K562 (cell line): ENCODE measurements around the gene ZKSCAN8. TPM values are rescaled to one million over a fixed set of nuclear protein-coding genes. Genes with fewer than 3 reads are reported as not detected.
A peak's percentile ranks its signal among the peaks of the same experiment; 100 is the strongest.

ENCODE experiments used
- ATAC-seq: fragments of 200-7000 bp; cut with Tn5 transposase; 3 replicates; pipeline ENCODE4 v1.9.1; 2020; ENCODE audit warnings: moderate library complexity
- BruUV-seq: library from RNA; stranded (reverse); fragments of 400-500 nt; replicated peaks from 2 replicates; lab custom pipeline; 2021; lab: Mats Ljungman, UMichigan
- CTCF ChIA-PET: fragments of 300-600 bp; formaldehyde crosslinking; extraction: SDS; loops from one replicate; lab custom pipeline; 2021; ENCODE audit warnings: low intra/inter-chr PET ratio; lab: Yijun Ruan, JAX
- POLR2A ChIA-PET: fragments of 300-600, 350-650 bp; sonication (Branson Sonifier 250); formaldehyde crosslinking; extraction: SDS; loops from one replicate; lab custom pipeline; 2021; ENCODE audit warnings: antibody characterized with exemption, inconsistent platforms; lab: Yijun Ruan, JAX
- DNase-seq, 4 experiments: peaks; one replicate each; pipeline versions ENCODE4 v3.0.0 to v3.0.0-alpha.2; 2011 to 2018; ENCODE audit warnings: low spot score in 3 of 4, mixed read lengths in 3 of 4; ENCODE audit errors: extremely low read depth in 1 of 4
- FAIRE-seq: peaks from 2 replicates; lab custom pipeline; 2011; peaks lifted over from hg19 to GRCh38; lab: Jason Lieb, UNC
- H2AFZ ChIP-seq: 2 replicates; pipeline ENCODE4 v1.6.0; 2011; ENCODE audit warnings: low read depth, low read length, control low read depth, inconsistent platforms
- H3K27ac ChIP-seq: fragments of 200-600 bp; 3 replicates; pipeline ENCODE4 v1.8.0; 2011; ENCODE audit warnings: low read depth, mild to moderate bottlenecking, control low read depth, inconsistent platforms, low read length, moderate library complexity, mixed read lengths; ENCODE audit errors: extremely low read depth
- H3K27me3 ChIP-seq, 2 experiments: fragments of 300-600 bp in 1 of 2; 2 replicates in 1 of 2; 3 replicates in 1 of 2; pipeline versions ENCODE4 v1.6.0 to v1.8.0; 2011; ENCODE audit warnings: inconsistent platforms in 2 of 2, low read length in 2 of 2, mild to moderate bottlenecking in 1 of 2, mixed read lengths in 1 of 2, moderate library complexity in 1 of 2; ENCODE audit not compliant: control insufficient read depth in 2 of 2, insufficient read depth in 2 of 2
- H3K36me3 ChIP-seq: fragments of 300-600 bp; 3 replicates; pipeline ENCODE4 v1.8.0; 2011; ENCODE audit warnings: mild to moderate bottlenecking, low read length, inconsistent platforms; ENCODE audit not compliant: control insufficient read depth, insufficient read depth
- H3K4me1 ChIP-seq, 2 experiments: fragments of 200-600 bp in 1 of 2; replicated peaks in 1 of 2; 2 replicates in 1 of 2; 3 replicates in 1 of 2; pipeline versions ENCODE4 v1.5.1 to v1.8.0; 2011; ENCODE audit warnings: inconsistent platforms in 2 of 2, low read length in 2 of 2, mild to moderate bottlenecking in 1 of 2, mixed read lengths in 1 of 2, moderate library complexity in 1 of 2; ENCODE audit not compliant: control insufficient read depth in 2 of 2, insufficient read depth in 2 of 2
- H3K4me2 ChIP-seq: 2 replicates; pipeline ENCODE4 v1.6.1; 2011; ENCODE audit warnings: low read length, control low read depth, inconsistent platforms, mixed read lengths; ENCODE audit not compliant: insufficient read depth
- H3K4me3 ChIP-seq: fragments of 200-600 bp; sonication (generic), shearing (Covaris generic); 2 replicates; pipeline ENCODE4 v1.5.1; 2016; ENCODE audit warnings: control low read depth, inconsistent platforms
- H3K79me2 ChIP-seq: fragments of 200-600 bp; 3 replicates; pipeline ENCODE4 v1.8.0; 2011; ENCODE audit warnings: low read length, inconsistent platforms; ENCODE audit not compliant: control insufficient read depth, insufficient read depth
- H3K9ac ChIP-seq, 2 experiments: 2 replicates each; pipeline versions ENCODE4 v1.6.0 to v1.6.1; 2011; ENCODE audit warnings: low read depth in 2 of 2, low read length in 2 of 2, control low read depth in 1 of 2, inconsistent platforms in 1 of 2, mild to moderate bottlenecking in 1 of 2, mixed read lengths in 1 of 2; ENCODE audit not compliant: insufficient read depth in 1 of 2
- H3K9me1 ChIP-seq: one replicate; pipeline ENCODE4 v1.6.0; 2011; ENCODE audit warnings: inconsistent platforms, mild to moderate bottlenecking, low read length, moderate library complexity; ENCODE audit not compliant: control insufficient read depth, insufficient read depth
- H3K9me3 ChIP-seq: replicated peaks from 2 replicates; pipeline ENCODE4 v1.5.1; 2011; ENCODE audit warnings: low read depth, low read length, inconsistent platforms; ENCODE audit not compliant: control insufficient read depth, insufficient read depth
- H4K20me1 ChIP-seq: replicated peaks from 2 replicates; pipeline ENCODE4 v1.6.1; 2011; ENCODE audit warnings: low read length, inconsistent platforms, mixed read lengths; ENCODE audit not compliant: control insufficient read depth, insufficient read depth
- ARID1B ChIP-seq: fragments of 450-650 bp; IDR thresholded peaks from 2 replicates; pipeline ENCODE4 v1.6.1; 2016; ENCODE audit warnings: antibody characterized with exemption, mild to moderate bottlenecking, inconsistent platforms
- GABPA ChIP-seq: fragments of 200-800 bp; sonication (Bioruptor generic); conservative IDR thresholded peaks from 2 replicates; pipeline ENCODE4 v1.6.1; 2016; ENCODE audit warnings: low read depth, missing genetic modification characterization, missing compliant biosample characterization
- GABPB1 ChIP-seq: sonication (generic); formaldehyde crosslinking; IDR thresholded peaks from 2 replicates; pipeline ENCODE4 v1.8.0; 2022; ENCODE audit warnings: mild to moderate bottlenecking, missing genetic modification reagents
- PHF8 ChIP-seq: fragments of 200-600 bp; sonication (generic); IDR thresholded peaks from 2 replicates; pipeline ENCODE4 v1.6.1; 2012; ENCODE audit warnings: mixed run types, mild to moderate bottlenecking, inconsistent platforms, low read length, moderate library complexity, borderline replicate concordance
- PKNOX1 ChIP-seq: fragments of 450-650 bp; IDR thresholded peaks from 2 replicates; pipeline ENCODE4 v1.6.1; 2016
- POLR2G ChIP-seq: fragments of 200-400 bp; formaldehyde crosslinking; IDR thresholded peaks from 2 replicates; pipeline ENCODE4 v1.6.1; 2017; ENCODE audit warnings: low read depth, mild to moderate bottlenecking, antibody characterized with exemption, low read length, moderate library complexity
- WGBS: fragments of 100-300 bp; shearing (Covaris generic); methylation state at CpG from one replicate; pipeline ENCODE4 v1.1.6; 2016; ENCODE audit warnings: low coverage, mixed read lengths; ENCODE audit not compliant: insufficient coverage; ENCODE audit errors: missing lambda C conversion rate; 5-methylcytosine and 5-hydroxymethylcytosine counted together
- in situ Hi-C: fragments of 300-500 bp; cut with MboI; formaldehyde crosslinking; loops from 4 replicates; pipeline ENCODE4 v1.15.0; 2018; ENCODE audit warnings: inconsistent platforms, mixed read lengths
- intact Hi-C: fragments of 100-400 bp; cut with micrococcal nuclease; formaldehyde crosslinking; loops from 2 replicates; pipeline ENCODE4 v1.14.2; 2022
- polyA plus RNA-seq, 8 experiments: library from polyadenylated mRNA; depleted of rRNA in 4 of 8; stranded (reverse) in 5 of 8; unstranded in 3 of 8; fragments of >200 nt; fragmentation: Nextera tagmentation in 2 of 8; fragmentation: Illumina TruSeq in 1 of 8; extraction: Ambion mirVana in 2 of 8; extraction: Trizol in 1 of 8; gene quantifications; 2 replicates each; pipeline versions ENCODE4 v1.2.1 to v1.2.3, GENCODE V29; 2011 to 2014; ENCODE audit warnings: inconsistent platforms in 1 of 8, missing spikeins in 1 of 8
- total RNA-seq, 7 experiments: library from RNA; depleted of rRNA in 6 of 7; stranded (reverse); fragments of >200 nt in 6 of 7; fragmentation: Illumina TruSeq in 2 of 7; extraction: Trizol in 2 of 7; gene quantifications; 2 replicates each; pipeline versions ENCODE4 v1.2.1 to v1.2.3, GENCODE V29; 2011 to 2021; ENCODE audit warnings: low replicate concordance in 1 of 7
- TF ChIP-seq, protein P1 (sequence below), 3 experiments: fragments of 200-800 bp in 1 of 3; fragments of 250-450 bp in 1 of 3; fragments of 450-650 bp in 1 of 3; sonication (Bioruptor Pico) in 1 of 3; sonication (Bioruptor generic) in 1 of 3; formaldehyde crosslinking in 1 of 3; IDR thresholded peaks; 2 replicates each; pipeline versions ENCODE4 v1.6.1 to v1.8.0; 2016 to 2022; ENCODE audit warnings: mild to moderate bottlenecking in 2 of 3, missing genetic modification characterization in 2 of 3, missing compliant biosample characterization in 1 of 3, moderate library complexity in 1 of 3

The ZKSCAN8 gene
- total and polyA plus RNA-seq, 9 of the 15 experiments (the other 6 are each of a cell fraction or from before 2014, with no cell fraction given), result 3.3 to 37.7 (median 21.7) TPM

DNA sequence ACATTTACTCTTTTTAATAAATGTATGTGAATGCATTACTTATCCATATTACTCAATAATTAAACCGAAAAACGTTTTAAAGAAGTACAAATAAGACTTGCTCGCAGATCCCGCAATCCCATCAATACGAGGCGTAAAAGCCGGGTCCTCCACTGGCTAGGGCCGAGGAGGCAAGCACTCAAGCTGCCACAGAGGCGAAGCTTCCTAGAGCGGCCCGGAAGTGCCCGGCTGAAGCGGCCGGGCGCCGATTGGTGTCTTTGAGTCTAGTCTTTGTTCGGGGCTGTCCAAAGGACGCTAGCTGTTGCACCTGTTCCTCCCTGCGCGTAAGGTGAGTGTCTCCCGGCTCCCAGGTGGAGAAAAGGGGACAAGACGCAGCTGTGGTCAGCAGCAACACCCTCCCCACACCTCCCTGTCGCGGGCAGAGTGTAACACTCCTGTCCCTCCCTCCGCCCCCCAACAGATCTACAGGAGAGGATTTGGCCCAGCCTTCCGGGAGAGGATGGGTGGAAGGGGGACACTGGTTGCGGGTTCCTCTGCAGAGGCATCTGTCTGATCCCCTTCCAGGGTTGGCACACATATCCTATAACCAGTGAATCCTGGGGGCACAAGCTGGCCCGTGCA lies 17.2 kb upstream of the ZKSCAN8 start, which contains the start of gene ZSCAN16:
TSS of gene ZSCAN16 (plus strand) at position 260 of the 621 bp plus-strand sequence. CDS start 835 bp downstream, outside the sequence.
- H3K36me3 ChIP-seq, result peaks cover 95% of the 10 kb centered on the region

More for the DNA sequence above, 17.2 kb upstream of the ZKSCAN8 start, which contains the start of gene ZSCAN16:
- H3K9me1 ChIP-seq, result no peaks in the 10 kb centered on the region
- peaks cover 0 to 4% of the 10 kb centered on the region in 2 experiments; a peak in 3 of 5 replicates for H3K4me1 ChIP-seq
- peak within 1 kb of the TSS in 1 of 2 experiments; percentile 12; a peak in 1 of 4 replicates for H3K9ac ChIP-seq
- CTCF ChIA-PET, result no interaction called here
- no TSS peak for BruUV-seq
- peak; percentile 63 for TF ChIP-seq GABPA (tag)
- peak; percentile 27; the same call in 1 of the 2 replicates for TF ChIP-seq POLR2G
- peak; percentile 58; the same call in 1 of the 2 replicates for TF ChIP-seq GABPB1 (CRISPR knock-in tag)
- TF ChIP-seq PKNOX1, result no peak
- TF ChIP-seq, protein P1, sequence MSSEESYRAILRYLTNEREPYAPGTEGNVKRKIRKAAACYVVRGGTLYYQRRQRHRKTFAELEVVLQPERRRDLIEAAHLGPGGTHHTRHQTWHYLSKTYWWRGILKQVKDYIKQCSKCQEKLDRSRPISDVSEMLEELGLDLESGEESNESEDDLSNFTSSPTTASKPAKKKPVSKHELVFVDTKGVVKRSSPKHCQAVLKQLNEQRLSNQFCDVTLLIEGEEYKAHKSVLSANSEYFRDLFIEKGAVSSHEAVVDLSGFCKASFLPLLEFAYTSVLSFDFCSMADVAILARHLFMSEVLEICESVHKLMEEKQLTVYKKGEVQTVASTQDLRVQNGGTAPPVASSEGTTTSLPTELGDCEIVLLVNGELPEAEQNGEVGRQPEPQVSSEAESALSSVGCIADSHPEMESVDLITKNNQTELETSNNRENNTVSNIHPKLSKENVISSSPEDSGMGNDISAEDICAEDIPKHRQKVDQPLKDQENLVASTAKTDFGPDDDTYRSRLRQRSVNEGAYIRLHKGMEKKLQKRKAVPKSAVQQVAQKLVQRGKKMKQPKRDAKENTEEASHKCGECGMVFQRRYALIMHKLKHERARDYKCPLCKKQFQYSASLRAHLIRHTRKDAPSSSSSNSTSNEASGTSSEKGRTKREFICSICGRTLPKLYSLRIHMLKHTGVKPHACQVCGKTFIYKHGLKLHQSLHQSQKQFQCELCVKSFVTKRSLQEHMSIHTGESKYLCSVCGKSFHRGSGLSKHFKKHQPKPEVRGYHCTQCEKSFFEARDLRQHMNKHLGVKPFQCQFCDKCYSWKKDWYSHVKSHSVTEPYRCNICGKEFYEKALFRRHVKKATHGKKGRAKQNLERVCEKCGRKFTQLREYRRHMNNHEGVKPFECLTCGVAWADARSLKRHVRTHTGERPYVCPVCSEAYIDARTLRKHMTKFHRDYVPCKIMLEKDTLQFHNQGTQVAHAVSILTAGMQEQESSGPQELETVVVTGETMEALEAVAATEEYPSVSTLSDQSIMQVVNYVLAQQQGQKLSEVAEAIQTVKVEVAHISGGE (CRISPR knock-in tag; IDR thresholded peaks at IDR 0.05), result peak in 1 of 3 experiments; percentile 76; a peak in 1 of 6 replicates
- TF ChIP-seq PHF8, result peak; percentile 23; the same call in 1 of the 2 replicates
- no peak for TF ChIP-seq ARID1B
- H3K27ac ChIP-seq, result no peak within 1 kb of the TSS
- H3K27me3 ChIP-seq, result no peaks in the 10 kb centered on the region
- no peak within 1 kb of the TSS for H2AFZ ChIP-seq
- no peaks in the 10 kb centered on the region for H4K20me1 ChIP-seq
- intact Hi-C loops (no loop called here), in situ Hi-C loops (no loop called here)
- no peak for ATAC-seq
- no peak for FAIRE-seq
- no peak within 1 kb of the TSS for H3K4me2 ChIP-seq
- H3K9me3 ChIP-seq, result no peaks in the 10 kb centered on the region
- WGBS, result 91% methylated on average over 27 of the region's 28 CpGs
- POLR2A ChIA-PET, result interaction anchor here (0.9 to 1.5 kb wide), 3 partner anchors 9 to 212 kb away, joined by 3 to 5 read pairs (median 3); partner anchors contain the start of gene ZSCAN31
- H3K4me3 ChIP-seq, result no peak within 1 kb of the TSS
- DNase-seq, result no peak
- H3K79me2 ChIP-seq, result peaks cover 48% of the 10 kb centered on the region
